Prostate gland (tissue), 2 donors: Measurements from ENCODE around the gene RMP24. TPM values are rescaled to one million over a fixed set of nuclear protein-coding genes. Genes with fewer than 3 reads are reported as not detected.
"Not testable (repeated sequence)": the region's sequence is repeated elsewhere in the genome, so short reads cannot be mapped to it uniquely, and the experiment has no call there.

ENCODE experiments used
- DNase-seq: peaks from one replicate; pipeline ENCODE4 v3.0.0-alpha.2; 2019; ENCODE audit warnings: low spot score
- H3K27ac ChIP-seq, 2 donors: fragments of 200-600 bp; sonication (generic); 2 replicates each; pipeline ENCODE4 v1.5.1; 2017 to 2019
- H3K27me3 ChIP-seq: fragments of 200-600 bp; sonication (generic); replicated peaks from 2 replicates; pipeline ENCODE4 v1.5.1; 2019; ENCODE audit not compliant: insufficient read depth
- H3K36me3 ChIP-seq, 2 donors: fragments of 200-600 bp; sonication (generic); 1 replicate in 1 of 2; 2 replicates in 1 of 2; pipeline versions ENCODE4 v1.5.1 to v1.8.1; 2017 to 2019
- H3K4me1 ChIP-seq: fragments of 200-600 bp; sonication (generic); replicated peaks from 2 replicates; pipeline ENCODE4 v1.5.1; 2019
- H3K4me3 ChIP-seq, 2 donors: fragments of 200-600 bp; sonication (generic); 2 replicates each; pipeline ENCODE4 v1.5.1; 2017 to 2019
- H3K9me3 ChIP-seq: fragments of 200-600 bp; sonication (generic); 2 replicates; pipeline ENCODE4 v1.5.1; 2017
- CTCF ChIP-seq, 4 experiments: fragments of 200-600 bp in 2 of 4; fragments of 450-650 bp in 2 of 4; sonication (generic) in 2 of 4; IDR thresholded peaks; 1 replicate in 3 of 4; 2 replicates in 1 of 4; pipeline ENCODE4 v1.5.1; 2016 to 2019; ENCODE audit warnings: antibody characterized with exemption in 4 of 4, mild to moderate bottlenecking in 2 of 4, moderate library complexity in 2 of 4
- POLR2A ChIP-seq: fragments of 450-650 bp; IDR thresholded peaks from one replicate; pipeline ENCODE4 v1.6.1; 2016; ENCODE audit warnings: antibody characterized with exemption, mild to moderate bottlenecking
- POLR2AphosphoS5 ChIP-seq: sonication (generic); formaldehyde crosslinking; IDR thresholded peaks from one replicate; pipeline ENCODE4 v1.6.1; 2017; ENCODE audit warnings: antibody characterized with exemption
- WGBS: methylation state at CpG from one replicate; pipeline ENCODE4 v1.1.5; 2018; 5-methylcytosine and 5-hydroxymethylcytosine counted together
- intact Hi-C: fragments of 100-400 bp; cut with DNase I; formaldehyde crosslinking; loops from one replicate; pipeline ENCODE4 v1.14.2; 2022
- microRNA-seq: library from miRNA; unstranded; fragments of <30 nt; microRNA quantifications from one replicate; pipeline ENCODE4, GENCODE V29; 2016
- small RNA-seq, 2 donors: library from RNA; depleted of rRNA; stranded (forward); fragments of <200 nt; gene quantifications; one replicate each; pipeline ENCODE3, GENCODE V24; 2016
- total RNA-seq, 2 donors: library from RNA; depleted of rRNA; stranded (reverse); fragments of >200 nt; gene quantifications; one replicate each; pipeline ENCODE4 v1.1.0, GENCODE V29; 2016

The RMP24 gene

GRCh38 chr18:36020174-36020711 lies 47.8 kb downstream of the RMP24 start:
- intact Hi-C loops, result no loop called here
- DNase-seq, result no peak
- 89% methylated on average over 3 of the region's 3 CpGs for WGBS
- H3K27me3 ChIP-seq, result no peaks in the 10 kb centered on the region
- no peak overlapping the region for H3K4me3 ChIP-seq
- no peak overlapping the region for H3K27ac ChIP-seq
- H3K4me1 ChIP-seq, result peaks cover 5% of the 10 kb centered on the region
- no peak for TF ChIP-seq POLR2AphosphoS5
- no peak for TF ChIP-seq CTCF (IDR thresholded peaks at IDR 0.05)
- TF ChIP-seq POLR2A, result no peak
- H3K36me3 ChIP-seq, result peaks cover 0 to 5% of the 10 kb centered on the region in 2 donors
- H3K9me3 ChIP-seq, result no peaks in the 10 kb centered on the region

- no peaks in the 10 kb centered on the region for H3K27me3 ChIP-seq
- DNase-seq, result no peak
- no peak overlapping the region for H3K27ac ChIP-seq
- 83% methylated on average over 1 of the region's 1 CpG for WGBS
- no peak for TF ChIP-seq CTCF (IDR thresholded peaks at IDR 0.05)
- no peak for TF ChIP-seq POLR2A
- no peak for TF ChIP-seq POLR2AphosphoS5
- H3K4me1 ChIP-seq, result no peaks in the 10 kb centered on the region
- no peaks in the 10 kb centered on the region for H3K9me3 ChIP-seq
- no peak overlapping the region for H3K4me3 ChIP-seq
- H3K36me3 ChIP-seq, result peaks cover 0 to 5% of the 10 kb centered on the region in 2 donors
- intact Hi-C loops, result no loop called here
These were observed 50.9 kb downstream of the RMP24 start for GRCh38 chr18:36023336-36023735.

- H3K4me3 ChIP-seq, H3K27me3 ChIP-seq, H3K9me3 ChIP-seq, intact Hi-C loops, H3K4me1 ChIP-seq, H3K27ac ChIP-seq, DNase-seq, H3K36me3 ChIP-seq: not testable (repeated sequence)
- WGBS, result 94% methylated on average over 3 of the region's 3 CpGs
These were observed 51.8 kb downstream of the RMP24 start for GRCh38 chr18:36024241-36024640.

GRCh38 chr18:36025025-36025424 lies 52.5 kb downstream of the RMP24 start:
- H3K4me1 ChIP-seq, result no peaks in the 10 kb centered on the region
- no peak for DNase-seq
- H3K9me3 ChIP-seq, result no peaks in the 10 kb centered on the region
- H3K27me3 ChIP-seq, result no peaks in the 10 kb centered on the region
- peaks cover 0 to 5% of the 10 kb centered on the region in 2 donors for H3K36me3 ChIP-seq
- H3K4me3 ChIP-seq, result no peak overlapping the region
- intact Hi-C loops, result no loop called here
- WGBS, result 59% methylated on average over 1 of the region's 1 CpG
- H3K27ac ChIP-seq, result no peak overlapping the region
- no peak for TF ChIP-seq CTCF (IDR thresholded peaks at IDR 0.05)

- Histone ChIP-seq H3K4me3 (no peak overlapping the region), H3K36me3 (peaks cover 0 to under 1% of the 10 kb centered on the region in 2 donors), H3K9me3 (no peaks in the 10 kb centered on the region), H3K4me1 (no peaks in the 10 kb centered on the region), H3K27ac (no peak overlapping the region), H3K27me3 (no peaks in the 10 kb centered on the region)
- TF ChIP-seq CTCF (IDR thresholded peaks at IDR 0.05) (no peak), POLR2A (no peak), POLR2AphosphoS5 (no peak)
- DNase-seq, result no peak
- intact Hi-C loops, result no loop called here
- 82% methylated on average over 2 of the region's 2 CpGs for WGBS
These were observed 56.4 kb downstream of the RMP24 start for GRCh38 chr18:36028859-36029258.

Small RNA genes within 50 kb of the gene (microRNA-seq; reads per million reads assigned to microRNA genes)
- not detected for gene MIR3929

Small RNA genes within 50 kb of the gene (small RNA-seq; reads per million reads assigned to genes)
- gene MIR3929, result 0 reads per million in 2 donors

Other genes starting within 250 kb of the RMP24 start
- gene RPRD1A, start 94.9 kb downstream of the RMP24 start, total RNA-seq, result 10 to 100 TPM; 72.7 to 81.5 TPM
- gene SLC39A6, start 156.7 kb downstream of the RMP24 start, total RNA-seq, result 100 to 1,000 TPM; 112 to 379 TPM
- gene ELP2, start 157.2 kb downstream of the RMP24 start, total RNA-seq, result 10 to 100 TPM; 49.7 to 80.4 TPM
- 1 to 10 TPM; 2.5 to 3.9 TPM for gene MOCOS, start 214.8 kb downstream of the RMP24 start, total RNA-seq